Endothelial cell (in vitro differentiated cells): ENCODE measurements around the gene KCNAB2. TPM values are rescaled to one million over a fixed set of nuclear protein-coding genes. Genes with fewer than 3 reads are reported as not detected.

Experiments
- DNase-seq: peaks from one replicate; pipeline ENCODE4 v3.0.0; 2021; ENCODE audit warnings: low spot score
- H3K27ac Mint-ChIP-seq: one replicate; pipeline ENCODE4 v1.8.0; 2021; ENCODE audit warnings: mixed read lengths, inconsistent platforms; ENCODE audit not compliant: unreplicated experiment
- H3K27me3 Mint-ChIP-seq: one replicate; pipeline ENCODE4 v1.8.0; 2021; ENCODE audit warnings: mild to moderate bottlenecking, moderate library complexity, mixed read lengths, inconsistent platforms; ENCODE audit not compliant: unreplicated experiment
- H3K36me3 Mint-ChIP-seq: one replicate; pipeline ENCODE4 v1.8.0; 2021; ENCODE audit warnings: mild to moderate bottlenecking, low read depth, mixed read lengths, inconsistent platforms; ENCODE audit not compliant: unreplicated experiment
- H3K4me1 Mint-ChIP-seq: one replicate; pipeline ENCODE4 v1.8.0; 2021; ENCODE audit warnings: mild to moderate bottlenecking, mixed read lengths, inconsistent platforms; ENCODE audit not compliant: unreplicated experiment
- H3K4me3 Mint-ChIP-seq: one replicate; pipeline ENCODE4 v1.8.0; 2021; ENCODE audit warnings: mild to moderate bottlenecking, mixed read lengths, inconsistent platforms; ENCODE audit not compliant: unreplicated experiment
- H3K9me3 Mint-ChIP-seq: one replicate; pipeline ENCODE4 v1.8.0; 2021; ENCODE audit warnings: mixed read lengths, inconsistent platforms; ENCODE audit not compliant: unreplicated experiment
- total RNA-seq: library from RNA; stranded (reverse); fragmentation: NEBNext Ultra II Directional; extraction: Animal tissue kit (Norgen Biotek cat#: 25700); gene quantifications from one replicate; pipeline ENCODE4 v1.2.1, GENCODE V29; 2021; ENCODE audit not compliant: unreplicated experiment
- TF ChIP-seq, protein P1 (sequence below): fragments of 200-600 bp; sonication (generic); IDR thresholded peaks from one replicate; pipeline ENCODE4 v1.5.0; 2021; ENCODE audit warnings: antibody characterized with exemption; ENCODE audit not compliant: unreplicated experiment

Gene KCNAB2
- total RNA-seq, 1 donor from 2014 or later, result 4.1 TPM

- Mint-ChIP-seq H3K9me3 (no peaks in the 10 kb centered on the region), H3K27ac (no peak overlapping the region), H3K4me3 (no peak overlapping the region), H3K36me3 (no peaks in the 10 kb centered on the region), H3K4me1 (no peaks in the 10 kb centered on the region), H3K27me3 (peaks cover 9% of the 10 kb centered on the region)
- no peak for DNase-seq
- TF ChIP-seq, protein P1, sequence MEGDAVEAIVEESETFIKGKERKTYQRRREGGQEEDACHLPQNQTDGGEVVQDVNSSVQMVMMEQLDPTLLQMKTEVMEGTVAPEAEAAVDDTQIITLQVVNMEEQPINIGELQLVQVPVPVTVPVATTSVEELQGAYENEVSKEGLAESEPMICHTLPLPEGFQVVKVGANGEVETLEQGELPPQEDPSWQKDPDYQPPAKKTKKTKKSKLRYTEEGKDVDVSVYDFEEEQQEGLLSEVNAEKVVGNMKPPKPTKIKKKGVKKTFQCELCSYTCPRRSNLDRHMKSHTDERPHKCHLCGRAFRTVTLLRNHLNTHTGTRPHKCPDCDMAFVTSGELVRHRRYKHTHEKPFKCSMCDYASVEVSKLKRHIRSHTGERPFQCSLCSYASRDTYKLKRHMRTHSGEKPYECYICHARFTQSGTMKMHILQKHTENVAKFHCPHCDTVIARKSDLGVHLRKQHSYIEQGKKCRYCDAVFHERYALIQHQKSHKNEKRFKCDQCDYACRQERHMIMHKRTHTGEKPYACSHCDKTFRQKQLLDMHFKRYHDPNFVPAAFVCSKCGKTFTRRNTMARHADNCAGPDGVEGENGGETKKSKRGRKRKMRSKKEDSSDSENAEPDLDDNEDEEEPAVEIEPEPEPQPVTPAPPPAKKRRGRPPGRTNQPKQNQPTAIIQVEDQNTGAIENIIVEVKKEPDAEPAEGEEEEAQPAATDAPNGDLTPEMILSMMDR, result no peak
Measured at GRCh38 chr1:6105218-6105679, 59.6 kb downstream of the KCNAB2 start.

DNA sequence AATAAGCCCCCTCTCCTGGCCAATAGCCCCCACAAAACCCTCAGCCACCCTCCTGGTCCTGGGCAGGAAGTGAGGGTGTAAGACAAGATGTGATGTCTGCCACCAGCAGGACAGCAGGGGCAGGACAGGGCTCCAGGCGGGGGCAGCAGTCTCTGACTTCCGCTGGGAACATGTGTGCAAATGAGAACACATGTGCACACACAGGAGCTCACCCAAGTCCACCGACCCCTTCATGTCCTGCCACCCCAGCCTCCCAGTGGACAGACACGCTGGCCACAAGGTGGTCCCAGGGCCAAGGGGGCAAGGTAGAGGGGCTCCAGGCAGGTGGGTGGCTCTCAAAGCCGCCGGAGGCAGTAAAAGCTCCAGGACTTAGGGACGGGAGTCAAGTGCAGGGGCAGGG lies 60.1 kb downstream of the KCNAB2 start:
- no peak for DNase-seq
- Mint-ChIP-seq H3K4me1 (no peaks in the 10 kb centered on the region), H3K9me3 (no peaks in the 10 kb centered on the region), H3K4me3 (no peak overlapping the region), H3K27ac (no peak overlapping the region), H3K36me3 (no peaks in the 10 kb centered on the region), H3K27me3 (peaks cover 10% of the 10 kb centered on the region)
- TF ChIP-seq, protein P1, result no peak

DNA sequence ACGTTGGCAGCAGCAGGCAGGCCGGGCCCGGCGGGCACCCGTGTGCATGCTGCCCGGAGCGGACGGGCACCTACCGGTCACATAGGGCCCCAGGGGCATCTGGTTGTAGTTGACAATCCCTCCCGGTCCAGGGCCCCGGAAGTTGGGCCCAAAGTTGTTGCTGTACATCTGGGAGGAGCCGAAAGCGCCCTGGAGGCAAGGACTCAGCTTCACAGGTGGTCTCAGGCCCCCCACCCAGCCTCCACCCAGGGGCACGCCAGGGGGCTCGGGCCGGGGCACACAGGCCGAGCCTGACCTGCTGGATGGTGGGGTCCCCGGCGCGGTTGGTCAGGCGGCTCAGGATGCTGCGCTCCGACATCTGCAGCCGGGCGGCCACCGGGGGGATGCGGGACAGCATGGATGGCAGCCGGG lies 60.6 kb downstream of the KCNAB2 start:
- Mint-ChIP-seq H3K27ac (no peak overlapping the region), H3K27me3 (peaks cover 10% of the 10 kb centered on the region), H3K4me1 (no peaks in the 10 kb centered on the region), H3K4me3 (no peak overlapping the region), H3K36me3 (no peaks in the 10 kb centered on the region), H3K9me3 (no peaks in the 10 kb centered on the region)
- TF ChIP-seq, protein P1, result no peak
- DNase-seq, result no peak

DNA sequence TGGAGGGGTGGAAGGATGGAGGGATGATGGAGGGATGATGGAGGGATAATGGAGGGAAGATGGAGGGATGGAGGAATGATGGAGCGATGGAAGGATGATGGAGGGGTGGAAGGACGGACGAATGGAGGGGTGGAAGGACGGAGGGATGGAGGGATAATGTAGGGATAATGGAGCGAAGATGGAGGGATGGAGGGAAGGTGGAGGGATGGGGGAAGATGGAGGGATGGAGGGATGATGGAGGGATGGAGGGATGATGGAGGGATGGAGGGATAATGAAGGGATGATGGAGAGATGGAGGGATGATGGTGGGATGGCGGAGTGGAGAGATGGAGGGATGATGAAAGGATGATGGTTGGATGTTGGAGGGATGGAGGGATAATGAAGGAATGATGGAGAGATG lies 61.3 kb downstream of the KCNAB2 start:
- TF ChIP-seq, protein P1, result no peak
- Mint-ChIP-seq H3K36me3 (no peaks in the 10 kb centered on the region), H3K27ac (no peak overlapping the region), H3K4me3 (no peak overlapping the region), H3K4me1 (no peaks in the 10 kb centered on the region), H3K27me3 (peaks cover 10% of the 10 kb centered on the region), H3K9me3 (no peaks in the 10 kb centered on the region)
- no peak for DNase-seq

- TF ChIP-seq, protein P1, result no peak
- H3K4me3 Mint-ChIP-seq, result no peak overlapping the region
- H3K27me3 Mint-ChIP-seq, result peaks cover 10% of the 10 kb centered on the region
- no peaks in the 10 kb centered on the region for H3K36me3 Mint-ChIP-seq
- H3K4me1 Mint-ChIP-seq, result no peaks in the 10 kb centered on the region
- H3K27ac Mint-ChIP-seq, result no peak overlapping the region
- H3K9me3 Mint-ChIP-seq, result no peaks in the 10 kb centered on the region
- DNase-seq, result no peak
Measured at GRCh38 chr1:6107409-6108356, 62.0 kb downstream of the KCNAB2 start.
